Liver (tissue), 3 donors: ENCODE measurements around the gene SIX3.

Experiments used
- EGR1 ChIP-seq, 2 donors: IDR thresholded peaks; 2 replicates each; pipeline ENCODE4 v1.6.1; 2016 to 2018; ENCODE audit warnings: antibody characterized with exemption in 2 of 2, low read depth in 2 of 2
- FOXA1 ChIP-seq: IDR thresholded peaks from 2 replicates; pipeline ENCODE4 v1.6.1; 2016; ENCODE audit warnings: antibody characterized with exemption
- HNF4A ChIP-seq, 2 donors: conservative IDR thresholded peaks; 2 replicates each; pipeline ENCODE4 v1.6.1; 2016; ENCODE audit warnings: antibody characterized with exemption in 2 of 2, mild to moderate bottlenecking in 2 of 2
- JUND ChIP-seq, 2 donors: IDR thresholded peaks; 2 replicates each; pipeline ENCODE4 v1.6.1; 2016; ENCODE audit warnings: antibody characterized with exemption in 2 of 2
- NR2F2 ChIP-seq: IDR thresholded peaks from 2 replicates; pipeline ENCODE4 v1.6.1; 2016; ENCODE audit warnings: antibody characterized with exemption
- RAD21 ChIP-seq, 2 donors: IDR thresholded peaks; 2 replicates each; pipeline ENCODE4 v1.6.1; 2016; ENCODE audit warnings: antibody characterized with exemption in 2 of 2, mild to moderate bottlenecking in 2 of 2
- RXRA ChIP-seq, 2 donors: IDR thresholded peaks; 2 replicates each; pipeline ENCODE4 v1.6.1; 2017 to 2018; ENCODE audit warnings: antibody characterized with exemption in 2 of 2, mild to moderate bottlenecking in 1 of 2
- SP1 ChIP-seq: IDR thresholded peaks from 2 replicates; pipeline ENCODE4 v1.6.1; 2018; ENCODE audit warnings: antibody characterized with exemption, mild to moderate bottlenecking
- TAF1 ChIP-seq: conservative IDR thresholded peaks from 2 replicates; pipeline ENCODE4 v1.6.1; 2016; ENCODE audit warnings: antibody characterized with exemption, mild to moderate bottlenecking
- TF ChIP-seq, protein P1 (sequence below): IDR thresholded peaks from 2 replicates; pipeline ENCODE4 v1.6.1; 2016; ENCODE audit warnings: antibody characterized with exemption
- TF ChIP-seq, protein P2 (sequence below): IDR thresholded peaks from 2 replicates; pipeline ENCODE4 v1.6.1; 2016; ENCODE audit warnings: antibody characterized with exemption
- TF ChIP-seq, protein P3 (sequence below): fragments of 150-350 bp; IDR thresholded peaks from 2 replicates; pipeline ENCODE4 v1.5.1; 2017; ENCODE audit warnings: improper control_type of control experiment, low read depth, low read length; ENCODE audit not compliant: missing input control
- TF ChIP-seq, protein P4 (sequence below): IDR thresholded peaks from 2 replicates; pipeline ENCODE4 v1.6.1; 2016; ENCODE audit warnings: antibody characterized with exemption, mild to moderate bottlenecking
- TF ChIP-seq, protein P5 (sequence below): IDR thresholded peaks from 2 replicates; pipeline ENCODE4 v1.6.1; 2016; ENCODE audit warnings: antibody characterized with exemption
- donor health status: healthy.
- donor health status: healthy.

DNA sequence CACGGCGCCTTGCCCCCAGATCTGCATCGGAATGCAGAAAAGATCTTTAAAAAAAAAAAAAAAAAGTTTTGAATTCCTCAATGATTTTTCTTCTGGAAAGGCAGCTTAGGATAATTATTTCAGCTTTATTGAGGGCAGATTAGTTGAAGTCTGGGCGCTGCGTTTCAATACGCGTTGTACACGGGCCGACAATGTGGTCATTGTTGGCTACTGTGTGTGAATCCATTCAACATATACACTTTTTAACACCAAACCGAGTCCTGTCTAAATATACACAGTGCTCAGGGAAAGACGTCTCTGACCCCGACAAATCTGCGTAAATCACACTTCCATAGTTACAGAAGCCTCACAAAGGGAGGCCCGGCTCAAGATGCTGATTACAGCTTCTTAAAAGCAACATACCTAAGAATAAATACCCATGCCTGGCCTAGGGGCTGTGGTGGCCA, 1.4 kb upstream of the SIX3 start:
- TF ChIP-seq, protein P1, sequence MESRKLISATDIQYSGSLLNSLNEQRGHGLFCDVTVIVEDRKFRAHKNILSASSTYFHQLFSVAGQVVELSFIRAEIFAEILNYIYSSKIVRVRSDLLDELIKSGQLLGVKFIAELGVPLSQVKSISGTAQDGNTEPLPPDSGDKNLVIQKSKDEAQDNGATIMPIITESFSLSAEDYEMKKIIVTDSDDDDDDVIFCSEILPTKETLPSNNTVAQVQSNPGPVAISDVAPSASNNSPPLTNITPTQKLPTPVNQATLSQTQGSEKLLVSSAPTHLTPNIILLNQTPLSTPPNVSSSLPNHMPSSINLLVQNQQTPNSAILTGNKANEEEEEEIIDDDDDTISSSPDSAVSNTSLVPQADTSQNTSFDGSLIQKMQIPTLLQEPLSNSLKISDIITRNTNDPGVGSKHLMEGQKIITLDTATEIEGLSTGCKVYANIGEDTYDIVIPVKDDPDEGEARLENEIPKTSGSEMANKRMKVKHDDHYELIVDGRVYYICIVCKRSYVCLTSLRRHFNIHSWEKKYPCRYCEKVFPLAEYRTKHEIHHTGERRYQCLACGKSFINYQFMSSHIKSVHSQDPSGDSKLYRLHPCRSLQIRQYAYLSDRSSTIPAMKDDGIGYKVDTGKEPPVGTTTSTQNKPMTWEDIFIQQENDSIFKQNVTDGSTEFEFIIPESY = no peak
- TF ChIP-seq SP1 (no peak), TAF1 (no peak), RAD21 (IDR thresholded peaks at IDR 0.05) (no peak), FOXA1 (no peak), HNF4A (conservative IDR thresholded peaks at IDR 0.05) (no peak), RXRA (IDR thresholded peaks at IDR 0.05) (no peak), JUND (IDR thresholded peaks at IDR 0.05) (no peak), NR2F2 (no peak), EGR1 (IDR thresholded peaks at IDR 0.05; ENCODE audit: low read depth in 2 of 2) (no peak)
- TF ChIP-seq, protein P2, sequence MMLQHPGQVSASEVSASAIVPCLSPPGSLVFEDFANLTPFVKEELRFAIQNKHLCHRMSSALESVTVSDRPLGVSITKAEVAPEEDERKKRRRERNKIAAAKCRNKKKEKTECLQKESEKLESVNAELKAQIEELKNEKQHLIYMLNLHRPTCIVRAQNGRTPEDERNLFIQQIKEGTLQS = no peak
- TF ChIP-seq, protein P3, sequence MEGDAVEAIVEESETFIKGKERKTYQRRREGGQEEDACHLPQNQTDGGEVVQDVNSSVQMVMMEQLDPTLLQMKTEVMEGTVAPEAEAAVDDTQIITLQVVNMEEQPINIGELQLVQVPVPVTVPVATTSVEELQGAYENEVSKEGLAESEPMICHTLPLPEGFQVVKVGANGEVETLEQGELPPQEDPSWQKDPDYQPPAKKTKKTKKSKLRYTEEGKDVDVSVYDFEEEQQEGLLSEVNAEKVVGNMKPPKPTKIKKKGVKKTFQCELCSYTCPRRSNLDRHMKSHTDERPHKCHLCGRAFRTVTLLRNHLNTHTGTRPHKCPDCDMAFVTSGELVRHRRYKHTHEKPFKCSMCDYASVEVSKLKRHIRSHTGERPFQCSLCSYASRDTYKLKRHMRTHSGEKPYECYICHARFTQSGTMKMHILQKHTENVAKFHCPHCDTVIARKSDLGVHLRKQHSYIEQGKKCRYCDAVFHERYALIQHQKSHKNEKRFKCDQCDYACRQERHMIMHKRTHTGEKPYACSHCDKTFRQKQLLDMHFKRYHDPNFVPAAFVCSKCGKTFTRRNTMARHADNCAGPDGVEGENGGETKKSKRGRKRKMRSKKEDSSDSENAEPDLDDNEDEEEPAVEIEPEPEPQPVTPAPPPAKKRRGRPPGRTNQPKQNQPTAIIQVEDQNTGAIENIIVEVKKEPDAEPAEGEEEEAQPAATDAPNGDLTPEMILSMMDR = no peak
- TF ChIP-seq, protein P4, sequence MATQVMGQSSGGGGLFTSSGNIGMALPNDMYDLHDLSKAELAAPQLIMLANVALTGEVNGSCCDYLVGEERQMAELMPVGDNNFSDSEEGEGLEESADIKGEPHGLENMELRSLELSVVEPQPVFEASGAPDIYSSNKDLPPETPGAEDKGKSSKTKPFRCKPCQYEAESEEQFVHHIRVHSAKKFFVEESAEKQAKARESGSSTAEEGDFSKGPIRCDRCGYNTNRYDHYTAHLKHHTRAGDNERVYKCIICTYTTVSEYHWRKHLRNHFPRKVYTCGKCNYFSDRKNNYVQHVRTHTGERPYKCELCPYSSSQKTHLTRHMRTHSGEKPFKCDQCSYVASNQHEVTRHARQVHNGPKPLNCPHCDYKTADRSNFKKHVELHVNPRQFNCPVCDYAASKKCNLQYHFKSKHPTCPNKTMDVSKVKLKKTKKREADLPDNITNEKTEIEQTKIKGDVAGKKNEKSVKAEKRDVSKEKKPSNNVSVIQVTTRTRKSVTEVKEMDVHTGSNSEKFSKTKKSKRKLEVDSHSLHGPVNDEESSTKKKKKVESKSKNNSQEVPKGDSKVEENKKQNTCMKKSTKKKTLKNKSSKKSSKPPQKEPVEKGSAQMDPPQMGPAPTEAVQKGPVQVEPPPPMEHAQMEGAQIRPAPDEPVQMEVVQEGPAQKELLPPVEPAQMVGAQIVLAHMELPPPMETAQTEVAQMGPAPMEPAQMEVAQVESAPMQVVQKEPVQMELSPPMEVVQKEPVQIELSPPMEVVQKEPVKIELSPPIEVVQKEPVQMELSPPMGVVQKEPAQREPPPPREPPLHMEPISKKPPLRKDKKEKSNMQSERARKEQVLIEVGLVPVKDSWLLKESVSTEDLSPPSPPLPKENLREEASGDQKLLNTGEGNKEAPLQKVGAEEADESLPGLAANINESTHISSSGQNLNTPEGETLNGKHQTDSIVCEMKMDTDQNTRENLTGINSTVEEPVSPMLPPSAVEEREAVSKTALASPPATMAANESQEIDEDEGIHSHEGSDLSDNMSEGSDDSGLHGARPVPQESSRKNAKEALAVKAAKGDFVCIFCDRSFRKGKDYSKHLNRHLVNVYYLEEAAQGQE = no peak
- TF ChIP-seq, protein P5, sequence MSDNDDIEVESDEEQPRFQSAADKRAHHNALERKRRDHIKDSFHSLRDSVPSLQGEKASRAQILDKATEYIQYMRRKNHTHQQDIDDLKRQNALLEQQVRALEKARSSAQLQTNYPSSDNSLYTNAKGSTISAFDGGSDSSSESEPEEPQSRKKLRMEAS = no peak
